ENCODE measurements around the gene FBL. TPM values are rescaled to one million over a fixed set of nuclear protein-coding genes. Genes with fewer than 3 reads are reported as not detected.

Gene FBL
- total and polyA plus RNA-seq, 10 of the 15 experiments (the other 5 are each of a cell fraction or from before 2014, with no cell fraction given), result 156 to 1,083 (median 478) TPM

- peaks cover 6% of the 10 kb centered on the region for H3K79me2 ChIP-seq (ENCODE audit: control insufficient read depth, insufficient read depth, low read length)
- no peak overlapping the region for H3K4me3 ChIP-seq
- no peak for FAIRE-seq
- ChIA-PET RAD21 (ENCODE audit: unreplicated experiment) (interaction anchor here (0.6 to 3.8 kb wide), 5 partner anchors 14 to 929 kb away, joined by 3 to 20 read pairs (median 6); partner anchors contain the start of genes DYRK1B and PSMC4), POLR2A (interaction anchor here (1.1 to 3.9 kb wide), 5 partner anchors 9 to 24 kb away, joined by 3 to 29 read pairs (median 4); partner anchors contain the start of gene DYRK1B), CTCF (interaction anchor here (1.7 to 9.9 kb wide), 3 partner anchors 14 to 27 kb away, joined by 13 to 83 read pairs (median 15); partner anchors contain the start of genes DYRK1B and FBL), SMC1A (ENCODE audit: uncharacterized antibody, unreplicated experiment) (interaction anchor here (1.4 to 5.4 kb wide), 6 partner anchors 9 to 146 kb away, joined by 5 to 32 read pairs (median 10); partner anchors contain the start of gene DYRK1B)
- no peaks in the 10 kb centered on the region for H3K9me3 ChIP-seq (replicated peaks; ENCODE audit: control insufficient read depth, insufficient read depth, low read length)
- TF ChIP-seq PKNOX1 (IDR thresholded peaks at IDR 0.05), result no peak
- TF ChIP-seq REST (IDR thresholded peaks at IDR 0.05; ENCODE audit: low read depth, low read length), result no peak
- TF ChIP-seq ZBED1 (IDR thresholded peaks at IDR 0.05; ENCODE audit: borderline replicate concordance), result no peak
- no peak for TF ChIP-seq MXI1 (IDR thresholded peaks at IDR 0.05; ENCODE audit: low read depth, low read length)
- no peak for TF ChIP-seq BMI1 (IDR thresholded peaks at IDR 0.05; ENCODE audit: borderline replicate concordance)
- TF ChIP-seq SPI1 (IDR thresholded peaks at IDR 0.05; ENCODE audit: borderline replicate concordance, insufficient read depth, low read depth, low read length), result no peak
- TF ChIP-seq PRDM15 (CRISPR knock-in tag; IDR thresholded peaks at IDR 0.05), result no peak
- no peak overlapping the region for H3K9ac ChIP-seq (ENCODE audit: control insufficient read depth, insufficient read depth, low read length)
- ATAC-seq, result no peak
- intact Hi-C loops (cut with micrococcal nuclease; ENCODE audit: unreplicated experiment) (no loop called here), in situ Hi-C loops (cut with MboI) (no loop called here)
- no peak for DNase-seq (ENCODE audit: low read depth, low spot score)
- WGBS (ENCODE audit: insufficient coverage, insufficient replicate concordance, low lambda C conversion rate, missing lambda C conversion rate), result 87% methylated on average over 3 of the region's 3 CpGs
- no peaks in the 10 kb centered on the region for H4K20me1 ChIP-seq (ENCODE audit: control insufficient read depth, insufficient read depth)
- H3K27me3 ChIP-seq (replicated peaks in 1 of 2; ENCODE audit: control insufficient read depth in 2 of 2, insufficient read depth in 2 of 2, low read length in 1 of 2), result no peaks in the 10 kb centered on the region
- H3K36me3 ChIP-seq (ENCODE audit: control insufficient read depth in 2 of 2, insufficient read depth in 2 of 2, low read length in 1 of 2), result no peaks in the 10 kb centered on the region; a peak in 1 of 4 replicates
- no peak overlapping the region for H3K4me2 ChIP-seq (ENCODE audit: control insufficient read depth, insufficient read depth)
- no TSS peak for BruUV-seq (replicated peaks)
- H2AFZ ChIP-seq (ENCODE audit: control insufficient read depth, low read depth, low read length), result no peak overlapping the region
- H3K4me1 ChIP-seq (ENCODE audit: control insufficient read depth, insufficient read depth, low read length), result peaks cover 38% of the 10 kb centered on the region
- no peak overlapping the region for H3K27ac ChIP-seq (ENCODE audit: control insufficient read depth, insufficient read depth)
These were observed 26.4 kb downstream of the FBL start for GRCh38 chr19:39819786-39820185.

All from GM12878 (cell line).